HFFc6 (cell line): ENCODE data around the gene THOC5. TPM values are rescaled to one million over a fixed set of nuclear protein-coding genes. Genes with fewer than 3 reads are reported as not detected.

ENCODE experiments used
- DNase-seq: peaks from one replicate; pipeline ENCODE4 v3.0.0-alpha.2; 2018
- H3K27ac Mint-ChIP-seq: 2 replicates; pipeline ENCODE4 v1.8.0; 2020; ENCODE audit warnings: mild to moderate bottlenecking, mixed read lengths
- H3K27me3 Mint-ChIP-seq: 2 replicates; pipeline ENCODE4 v1.8.0; 2021; ENCODE audit warnings: mild to moderate bottlenecking, moderate library complexity, mixed read lengths; ENCODE audit not compliant: insufficient read depth
- H3K36me3 Mint-ChIP-seq: 2 replicates; pipeline ENCODE4 v1.8.0; 2021; ENCODE audit warnings: low read depth, mixed read lengths
- H3K4me1 Mint-ChIP-seq: 2 replicates; pipeline ENCODE4 v1.8.0; 2020; ENCODE audit warnings: low read depth, mixed read lengths
- H3K4me3 Mint-ChIP-seq: 2 replicates; pipeline ENCODE4 v1.8.0; 2020; ENCODE audit warnings: mild to moderate bottlenecking, moderate library complexity, mixed read lengths
- H3K9me3 Mint-ChIP-seq: 2 replicates; pipeline ENCODE4 v1.8.0; 2020; ENCODE audit warnings: mild to moderate bottlenecking, mixed read lengths
- CTCF ChIP-seq: fragments of 200-600 bp; sonication (generic); IDR thresholded peaks from 2 replicates; pipeline ENCODE4 v1.5.0; 2021; ENCODE audit warnings: antibody characterized with exemption, mild to moderate bottlenecking
- total RNA-seq, 6 experiments: library from RNA; stranded (reverse); fragmentation: NEBNext Ultra II Directional; extraction: Animal tissue kit (Norgen Biotek cat#: 25700); gene quantifications; 2 replicates in 1 of 6; 3 replicates in 5 of 6; pipeline ENCODE4 v1.2.3, GENCODE V29; 2021

Gene THOC5
- total RNA-seq, 6 experiments from 2014 or later, result 50.9 to 55.4 (median 53.0) TPM

GRCh38 chr22:29520851-29521250, 32.7 kb downstream of the THOC5 start:
- no peak for TF ChIP-seq CTCF
- H3K4me1 Mint-ChIP-seq, result peaks cover 28% of the 10 kb centered on the region
- peaks cover 39% of the 10 kb centered on the region for H3K36me3 Mint-ChIP-seq
- H3K27ac Mint-ChIP-seq, result peak overlapping the region; percentile 96
- H3K27me3 Mint-ChIP-seq, result no peaks in the 10 kb centered on the region; the same call in none of the 2 replicates
- DNase-seq, result peak; percentile 89
- peak overlapping the region; percentile 23; the same call in 1 of the 2 replicates for H3K4me3 Mint-ChIP-seq
- H3K9me3 Mint-ChIP-seq, result no peaks in the 10 kb centered on the region

- no peak overlapping the region for H3K4me3 Mint-ChIP-seq
- H3K4me1 Mint-ChIP-seq, result peaks cover 28% of the 10 kb centered on the region
- DNase-seq, result no peak
- TF ChIP-seq CTCF, result no peak
- H3K36me3 Mint-ChIP-seq, result peaks cover 33% of the 10 kb centered on the region
- peak overlapping the region; percentile 96 for H3K27ac Mint-ChIP-seq
- H3K9me3 Mint-ChIP-seq, result no peaks in the 10 kb centered on the region
- no peaks in the 10 kb centered on the region; the same call in none of the 2 replicates for H3K27me3 Mint-ChIP-seq
Observed at GRCh38 chr22:29519996-29520395, 33.6 kb downstream of the THOC5 start.

GRCh38 chr22:29518427-29518826, 35.1 kb downstream of the THOC5 start:
- H3K4me1 Mint-ChIP-seq, result peaks cover 20% of the 10 kb centered on the region
- H3K36me3 Mint-ChIP-seq, result peaks cover 24% of the 10 kb centered on the region
- DNase-seq, result no peak
- no peak overlapping the region for H3K27ac Mint-ChIP-seq
- no peaks in the 10 kb centered on the region for H3K9me3 Mint-ChIP-seq
- no peak for TF ChIP-seq CTCF
- no peak overlapping the region for H3K4me3 Mint-ChIP-seq
- no peaks in the 10 kb centered on the region; the same call in none of the 2 replicates for H3K27me3 Mint-ChIP-seq

- H3K36me3 Mint-ChIP-seq, result peaks cover 21% of the 10 kb centered on the region
- no peak overlapping the region for H3K4me3 Mint-ChIP-seq
- no peaks in the 10 kb centered on the region; the same call in none of the 2 replicates for H3K27me3 Mint-ChIP-seq
- no peak for DNase-seq
- no peak overlapping the region for H3K27ac Mint-ChIP-seq
- H3K4me1 Mint-ChIP-seq, result peaks cover 20% of the 10 kb centered on the region
- H3K9me3 Mint-ChIP-seq, result no peaks in the 10 kb centered on the region
- TF ChIP-seq CTCF, result no peak
Observed at GRCh38 chr22:29517215-29517908, 36.2 kb downstream of the THOC5 start.

GRCh38 chr22:29512031-29512430, 41.5 kb downstream of the THOC5 start:
- no peaks in the 10 kb centered on the region; the same call in 1 of the 2 replicates for H3K27me3 Mint-ChIP-seq
- H3K9me3 Mint-ChIP-seq, result no peaks in the 10 kb centered on the region
- no peaks in the 10 kb centered on the region for H3K4me1 Mint-ChIP-seq
- H3K36me3 Mint-ChIP-seq, result peaks cover 25% of the 10 kb centered on the region; the same call in 1 of the 2 replicates
- TF ChIP-seq CTCF, result no peak
- DNase-seq, result no peak
- H3K27ac Mint-ChIP-seq, result no peak overlapping the region
- H3K4me3 Mint-ChIP-seq, result no peak overlapping the region
